Endodermal cell (in vitro differentiated cells): ENCODE measurements around the gene TMEM106C. TPM values are rescaled to one million over a fixed set of nuclear protein-coding genes. Genes with fewer than 3 reads are reported as not detected.

Experiments used
- DNase-seq: peaks from one replicate; pipeline ENCODE4 v3.0.0-alpha.2; 2017
- H3K27ac ChIP-seq: 2 replicates; pipeline ENCODE4 v1.5.1; 2013; ENCODE audit warnings: mild to moderate bottlenecking, low read depth, low read length, moderate library complexity
- H3K27me3 ChIP-seq: 2 replicates; pipeline ENCODE4 v1.6.1; 2013; ENCODE audit warnings: mild to moderate bottlenecking, low read length, moderate library complexity; ENCODE audit not compliant: insufficient read depth, control insufficient read depth, poor library complexity, severe bottlenecking
- H3K36me3 ChIP-seq: 2 replicates; pipeline ENCODE4 v1.7.0; 2013; ENCODE audit warnings: mild to moderate bottlenecking, low read length, moderate library complexity; ENCODE audit not compliant: control insufficient read depth, insufficient read depth
- H3K4me1 ChIP-seq: one replicate; pipeline ENCODE4 v1.7.0; 2013; ENCODE audit warnings: low read length; ENCODE audit not compliant: control insufficient read depth, insufficient read depth
- H3K4me3 ChIP-seq: 2 replicates; pipeline ENCODE4 v1.5.1; 2013; ENCODE audit warnings: mild to moderate bottlenecking, low read length, moderate library complexity
- H3K9ac ChIP-seq: 2 replicates; pipeline ENCODE4 v1.6.1; 2013; ENCODE audit warnings: mild to moderate bottlenecking, low read length, moderate library complexity; ENCODE audit not compliant: poor library complexity, severe bottlenecking; ENCODE audit errors: extremely low read depth
- H3K9me3 ChIP-seq: 2 replicates; pipeline ENCODE4 v1.6.1; 2013; ENCODE audit warnings: mild to moderate bottlenecking, low read length, moderate library complexity; ENCODE audit not compliant: control insufficient read depth
- H3K27ac Mint-ChIP-seq: 2 replicates; pipeline ENCODE4 v1.8.0; 2020; ENCODE audit warnings: mixed read lengths
- H3K27me3 Mint-ChIP-seq: 2 replicates; pipeline ENCODE4 v1.8.0; 2021; ENCODE audit warnings: mild to moderate bottlenecking, mixed read lengths; ENCODE audit not compliant: insufficient read depth
- H3K36me3 Mint-ChIP-seq: 2 replicates; pipeline ENCODE4 v1.8.0; 2020; ENCODE audit warnings: low read depth, mixed read lengths
- H3K4me1 Mint-ChIP-seq: 2 replicates; pipeline ENCODE4 v1.8.0; 2020; ENCODE audit warnings: mixed read lengths
- H3K4me3 Mint-ChIP-seq: 2 replicates; pipeline ENCODE4 v1.8.0; 2020; ENCODE audit warnings: mild to moderate bottlenecking, moderate library complexity, mixed read lengths
- H3K9me3 Mint-ChIP-seq: 2 replicates; pipeline ENCODE4 v1.8.0; 2020; ENCODE audit warnings: mild to moderate bottlenecking, mixed read lengths
- WGBS, 2 experiments: methylation state at CpG; one replicate each; pipeline versions ENCODE4 v1.1.5 to v1.1.7; 2013; ENCODE audit warnings: missing lambda C conversion rate in 2 of 2, mixed read lengths in 1 of 2; ENCODE audit not compliant: insufficient coverage in 1 of 2, insufficient read length in 1 of 2; 5-methylcytosine and 5-hydroxymethylcytosine counted together
- total RNA-seq, 2 donors: library from RNA; stranded (reverse); fragmentation: NEBNext Ultra II Directional in 1 of 2; extraction: Animal tissue kit (Norgen Biotek cat#: 25700) in 1 of 2; gene quantifications; 2 replicates in 1 of 2; 3 replicates in 1 of 2; pipeline ENCODE4 v1.2.1, GENCODE V29; 2021
- TF ChIP-seq, protein P1 (sequence below): fragments of 200-600 bp; sonication (generic); conservative IDR thresholded peaks from 2 replicates; pipeline ENCODE4 v1.5.0; 2021; ENCODE audit warnings: antibody characterized with exemption, mild to moderate bottlenecking

The TMEM106C gene
- total RNA-seq, 2 donors from 2014 or later: 17.3 to 61.6 TPM

DNA sequence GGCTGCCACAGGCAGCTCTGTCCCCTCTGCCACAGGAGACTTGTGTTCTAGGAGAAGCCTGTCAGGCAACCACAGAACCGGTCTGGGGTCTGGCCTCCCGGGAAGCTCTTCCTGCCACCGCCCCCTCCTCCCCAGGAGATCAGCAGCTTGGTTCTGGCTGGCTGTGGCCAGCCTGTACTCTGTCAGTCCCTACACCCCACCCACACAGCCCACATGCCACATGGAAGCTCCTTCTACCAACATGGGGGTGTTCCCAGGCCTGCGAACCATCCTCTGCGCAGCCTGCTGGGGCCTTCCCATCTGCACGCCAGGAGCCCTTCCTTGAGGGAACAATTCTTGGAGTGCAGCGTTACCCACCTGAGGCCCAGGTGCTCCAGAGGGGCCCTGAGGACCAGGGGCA, 16.8 kb downstream of the TMEM106C start:
- Mint-ChIP-seq H3K4me3 (no peak overlapping the region), H3K36me3 (no peaks in the 10 kb centered on the region), H3K27ac (no peak overlapping the region), H3K9me3 (no peaks in the 10 kb centered on the region), H3K27me3 (peaks cover 72% of the 10 kb centered on the region), H3K4me1 (no peaks in the 10 kb centered on the region)
- no peaks in the 10 kb centered on the region for H3K4me1 ChIP-seq
- H3K27me3 ChIP-seq: no peaks in the 10 kb centered on the region
- 77 to 86% methylated on average over 3 to 7 of the region's 7 CpGs for WGBS, 2 experiments
- TF ChIP-seq, protein P1, sequence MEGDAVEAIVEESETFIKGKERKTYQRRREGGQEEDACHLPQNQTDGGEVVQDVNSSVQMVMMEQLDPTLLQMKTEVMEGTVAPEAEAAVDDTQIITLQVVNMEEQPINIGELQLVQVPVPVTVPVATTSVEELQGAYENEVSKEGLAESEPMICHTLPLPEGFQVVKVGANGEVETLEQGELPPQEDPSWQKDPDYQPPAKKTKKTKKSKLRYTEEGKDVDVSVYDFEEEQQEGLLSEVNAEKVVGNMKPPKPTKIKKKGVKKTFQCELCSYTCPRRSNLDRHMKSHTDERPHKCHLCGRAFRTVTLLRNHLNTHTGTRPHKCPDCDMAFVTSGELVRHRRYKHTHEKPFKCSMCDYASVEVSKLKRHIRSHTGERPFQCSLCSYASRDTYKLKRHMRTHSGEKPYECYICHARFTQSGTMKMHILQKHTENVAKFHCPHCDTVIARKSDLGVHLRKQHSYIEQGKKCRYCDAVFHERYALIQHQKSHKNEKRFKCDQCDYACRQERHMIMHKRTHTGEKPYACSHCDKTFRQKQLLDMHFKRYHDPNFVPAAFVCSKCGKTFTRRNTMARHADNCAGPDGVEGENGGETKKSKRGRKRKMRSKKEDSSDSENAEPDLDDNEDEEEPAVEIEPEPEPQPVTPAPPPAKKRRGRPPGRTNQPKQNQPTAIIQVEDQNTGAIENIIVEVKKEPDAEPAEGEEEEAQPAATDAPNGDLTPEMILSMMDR: no peak
- H3K9ac ChIP-seq: no peak overlapping the region
- H3K36me3 ChIP-seq: peaks cover 8% of the 10 kb centered on the region
- no peak for DNase-seq
- H3K27ac ChIP-seq: no peak overlapping the region
- no peaks in the 10 kb centered on the region for H3K9me3 ChIP-seq
- H3K4me3 ChIP-seq: no peak overlapping the region

DNA sequence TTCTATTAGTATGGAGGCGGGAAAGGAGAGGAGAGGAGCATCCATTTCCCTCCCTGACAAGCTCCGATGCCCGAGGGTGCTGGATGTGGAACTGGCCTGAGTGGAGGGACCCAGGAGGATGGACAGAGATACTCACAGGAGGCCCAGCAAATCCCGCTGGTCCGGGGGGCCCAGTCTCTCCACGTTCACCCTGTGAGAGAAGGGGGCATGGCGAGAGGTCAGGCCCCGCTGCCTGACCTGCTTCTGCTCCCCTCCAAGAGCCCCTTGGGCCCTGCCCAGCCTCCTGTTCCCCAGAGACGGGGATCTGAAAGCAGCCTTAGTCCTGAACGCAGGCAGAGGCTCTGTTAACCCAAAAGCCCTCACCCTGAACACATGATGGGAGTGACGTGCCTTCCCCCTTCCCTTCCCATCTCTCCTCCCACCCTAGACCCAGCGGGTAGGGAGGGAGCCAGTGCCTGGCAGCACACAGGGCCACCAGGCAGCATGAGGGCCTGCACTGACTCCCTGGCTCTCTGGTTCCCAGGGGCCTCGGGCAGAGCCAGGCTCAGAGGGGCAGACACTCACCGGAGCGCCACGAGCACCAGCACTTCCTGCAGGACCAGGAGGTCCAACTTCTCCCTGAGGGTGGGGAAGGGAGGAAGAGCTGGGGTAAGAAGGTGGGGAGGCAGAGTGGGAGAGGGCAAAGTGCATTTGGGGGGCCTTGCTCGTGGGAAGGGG, 17.5 kb downstream of the TMEM106C start:
- Histone ChIP-seq H3K9me3 (no peaks in the 10 kb centered on the region), H3K27ac (no peak overlapping the region), H3K4me1 (no peaks in the 10 kb centered on the region), H3K27me3 (no peaks in the 10 kb centered on the region), H3K36me3 (peaks cover 9% of the 10 kb centered on the region), H3K9ac (no peak overlapping the region), H3K4me3 (no peak overlapping the region)
- H3K27me3 Mint-ChIP-seq: peaks cover 73% of the 10 kb centered on the region
- no peak for DNase-seq
- H3K4me3 Mint-ChIP-seq: no peak overlapping the region
- no peaks in the 10 kb centered on the region for H3K9me3 Mint-ChIP-seq
- 87 to 91% methylated on average over 8 to 17 of the region's 17 CpGs for WGBS, 2 experiments
- H3K36me3 Mint-ChIP-seq: no peaks in the 10 kb centered on the region
- H3K27ac Mint-ChIP-seq: no peak overlapping the region
- TF ChIP-seq, protein P1: no peak
- H3K4me1 Mint-ChIP-seq: no peaks in the 10 kb centered on the region

DNA sequence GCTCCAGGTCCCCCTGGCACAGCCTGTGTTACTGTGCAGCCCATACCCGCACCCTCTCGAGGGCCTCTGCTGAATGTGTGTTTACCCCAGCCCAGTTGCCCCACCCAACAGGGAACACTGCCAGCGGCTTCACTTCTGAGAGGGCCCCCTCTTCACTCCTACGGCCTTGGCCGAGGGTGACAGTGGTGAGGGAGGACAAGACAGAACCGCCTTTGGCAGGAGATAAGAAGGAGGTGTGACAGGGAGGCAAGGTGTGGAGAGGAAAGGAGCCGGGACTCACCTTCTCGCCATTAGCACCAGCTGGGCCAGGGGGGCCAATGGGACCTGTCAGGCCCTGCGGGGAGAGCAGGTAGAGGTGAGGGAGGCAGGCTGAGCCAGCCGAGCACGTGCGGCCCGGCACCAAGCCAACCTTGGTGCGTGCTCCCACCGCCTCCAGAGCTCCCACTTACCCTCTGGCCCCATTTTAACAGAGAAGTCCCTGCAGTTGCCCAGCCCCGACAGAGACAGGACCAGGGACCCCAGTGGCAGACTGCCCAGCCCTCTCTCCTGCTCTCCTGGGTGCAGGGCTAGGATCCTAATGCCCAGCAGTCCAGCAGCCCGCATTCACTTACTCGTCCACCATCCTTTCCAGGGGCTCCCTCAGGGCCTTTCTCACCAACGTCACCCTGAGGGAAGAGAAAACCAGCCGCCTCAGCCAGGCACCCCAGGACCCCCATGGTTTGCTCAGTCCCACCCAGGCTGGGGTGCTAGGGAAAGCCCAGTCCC, 18.3 kb downstream of the TMEM106C start:
- H3K27me3 Mint-ChIP-seq: peaks cover 72% of the 10 kb centered on the region
- no peak overlapping the region for H3K27ac ChIP-seq
- H3K4me1 ChIP-seq: no peaks in the 10 kb centered on the region
- no peak for DNase-seq
- 85 to 89% methylated on average over 10 to 20 of the region's 20 CpGs for WGBS, 2 experiments
- no peaks in the 10 kb centered on the region for H3K27me3 ChIP-seq
- H3K4me3 ChIP-seq: no peak overlapping the region
- peaks cover 9% of the 10 kb centered on the region for H3K36me3 ChIP-seq
- H3K4me3 Mint-ChIP-seq: no peak overlapping the region
- H3K9ac ChIP-seq: no peak overlapping the region
- no peaks in the 10 kb centered on the region for H3K36me3 Mint-ChIP-seq
- H3K4me1 Mint-ChIP-seq: no peaks in the 10 kb centered on the region
- H3K27ac Mint-ChIP-seq: no peak overlapping the region
- no peaks in the 10 kb centered on the region for H3K9me3 Mint-ChIP-seq
- TF ChIP-seq, protein P1: no peak
- no peaks in the 10 kb centered on the region for H3K9me3 ChIP-seq
